Measurements from ENCODE around the gene TBC1D30.
A peak's percentile ranks its signal among the peaks of the same experiment; 100 is the strongest.

Gene TBC1D30

GRCh38 chr12:64796205-64796845 is 28.1 kb upstream of the TBC1D30 start:
- Histone ChIP-seq H3K4me3 (ENCODE audit: low read length) (no peak overlapping the region), H4K20me1 (ENCODE audit: insufficient read depth, low read length) (no peaks in the 10 kb centered on the region), H3K79me2 (ENCODE audit: low read length) (no peaks in the 10 kb centered on the region), H3K4me2 (ENCODE audit: low read depth, low read length) (no peak overlapping the region), H3K27me3 (replicated peaks; ENCODE audit: insufficient read depth, low read length) (no peaks in the 10 kb centered on the region), H3F3A (ENCODE audit: insufficient read depth, low read length) (0 out of 2 replicates have a peak, but pooled peaks cover 4% of the 10 kb centered on the region), H3K27ac (ENCODE audit: low read length) (no peak overlapping the region), H3K9me2 (replicated peaks; ENCODE audit: insufficient read depth, low read length) (no peaks in the 10 kb centered on the region), H3K36me3 (replicated peaks; ENCODE audit: insufficient read depth, low read length) (no peaks in the 10 kb centered on the region), H2AFZ (ENCODE audit: low read length) (no peak overlapping the region), H3K9me3 (replicated peaks; ENCODE audit: insufficient read depth, low read length) (no peaks in the 10 kb centered on the region), H3K9ac (ENCODE audit: low read length) (no peak overlapping the region), H3K4me1 (ENCODE audit: low read length) (peaks cover 30% of the 10 kb centered on the region)
- peak; percentile 90 for DNase-seq
- TF ChIP-seq CTCF (IDR thresholded peaks at IDR 0.05; ENCODE audit: low read length) (peak; percentile 89), EZH2 (optimal IDR thresholded peaks at IDR 0.05; ENCODE audit: low read depth, low read length) (no peak), EZH2phosphoT487 (IDR thresholded peaks at IDR 0.05; ENCODE audit: low read length) (no peak)

DNA sequence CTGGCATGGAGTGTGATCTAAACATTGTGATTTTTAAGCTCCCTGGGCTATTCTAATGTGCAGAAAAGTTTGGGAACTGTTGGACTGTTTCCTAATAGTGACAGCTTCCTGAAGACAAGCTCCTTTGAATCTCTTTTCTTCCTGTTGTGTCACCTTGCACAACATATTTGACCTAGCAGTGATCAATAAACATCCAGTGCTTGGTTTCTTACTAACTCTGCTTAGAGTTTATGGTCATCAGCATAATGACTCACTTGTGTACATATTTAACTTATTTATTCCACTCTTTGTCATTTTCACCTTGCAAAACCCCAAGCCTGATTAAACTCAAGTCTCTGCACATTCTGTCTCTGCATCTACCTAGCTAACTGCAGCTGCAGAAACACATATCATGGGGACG is 27.3 kb upstream of the TBC1D30 start:
- Histone ChIP-seq H3K9ac (ENCODE audit: low read length) (no peak overlapping the region), H3K79me2 (ENCODE audit: low read length) (no peaks in the 10 kb centered on the region), H3K4me2 (ENCODE audit: low read depth, low read length) (no peak overlapping the region)

GRCh38 chr12:64798165-64798564 is 26.3 kb upstream of the TBC1D30 start:
- Histone ChIP-seq H3K79me2 (ENCODE audit: low read length) (no peaks in the 10 kb centered on the region), H3K36me3 (replicated peaks; ENCODE audit: insufficient read depth, low read length) (no peaks in the 10 kb centered on the region), H3F3A (ENCODE audit: insufficient read depth, low read length) (0 out of 2 replicates have a peak, but pooled peaks cover 4% of the 10 kb centered on the region), H3K27ac (ENCODE audit: low read length) (no peak overlapping the region), H3K4me1 (ENCODE audit: low read length) (peaks cover 40% of the 10 kb centered on the region), H4K20me1 (ENCODE audit: insufficient read depth, low read length) (no peaks in the 10 kb centered on the region), H2AFZ (ENCODE audit: low read length) (no peak overlapping the region), H3K4me2 (ENCODE audit: low read depth, low read length) (no peak overlapping the region), H3K4me3 (ENCODE audit: low read length) (no peak overlapping the region), H3K27me3 (replicated peaks; ENCODE audit: insufficient read depth, low read length) (no peaks in the 10 kb centered on the region), H3K9me2 (replicated peaks; ENCODE audit: insufficient read depth, low read length) (no peaks in the 10 kb centered on the region), H3K9me3 (replicated peaks; ENCODE audit: insufficient read depth, low read length) (no peaks in the 10 kb centered on the region), H3K9ac (ENCODE audit: low read length) (no peak overlapping the region)
- TF ChIP-seq EZH2phosphoT487 (IDR thresholded peaks at IDR 0.05; ENCODE audit: low read length), result no peak
- no peak for TF ChIP-seq CTCF (IDR thresholded peaks at IDR 0.05; ENCODE audit: low read length)
- no peak for TF ChIP-seq EZH2 (optimal IDR thresholded peaks at IDR 0.05; ENCODE audit: low read depth, low read length)
- no peak for DNase-seq

More for the DNA sequence above, 27.3 kb upstream of the TBC1D30 start:
- Histone ChIP-seq H3F3A (ENCODE audit: insufficient read depth, low read length) (0 out of 2 replicates have a peak, but pooled peaks cover 4% of the 10 kb centered on the region), H3K27ac (ENCODE audit: low read length) (no peak overlapping the region), H3K4me3 (ENCODE audit: low read length) (no peak overlapping the region), H3K9me2 (replicated peaks; ENCODE audit: insufficient read depth, low read length) (no peaks in the 10 kb centered on the region), H3K4me1 (ENCODE audit: low read length) (peaks cover 39% of the 10 kb centered on the region), H4K20me1 (ENCODE audit: insufficient read depth, low read length) (no peaks in the 10 kb centered on the region), H3K9me3 (replicated peaks; ENCODE audit: insufficient read depth, low read length) (no peaks in the 10 kb centered on the region), H3K27me3 (replicated peaks; ENCODE audit: insufficient read depth, low read length) (no peaks in the 10 kb centered on the region), H2AFZ (ENCODE audit: low read length) (no peak overlapping the region), H3K36me3 (replicated peaks; ENCODE audit: insufficient read depth, low read length) (no peaks in the 10 kb centered on the region)
- TF ChIP-seq CTCF (IDR thresholded peaks at IDR 0.05; ENCODE audit: low read length) (no peak), EZH2 (optimal IDR thresholded peaks at IDR 0.05; ENCODE audit: low read depth, low read length) (no peak), EZH2phosphoT487 (IDR thresholded peaks at IDR 0.05; ENCODE audit: low read length) (no peak)
- DNase-seq, result no peak
